Kidney glomerular epithelial cell (primary cell): ENCODE measurements around the gene MOB1B.

Source experiments
- DNase-seq: peaks from one replicate; lab custom pipeline; 2025; lab: John Stamatoyannopoulos, UW

The MOB1B gene

GRCh38 chr4:70914631-70915030 lies 12.5 kb downstream of the MOB1B start:
- no peak for DNase-seq

GRCh38 chr4:70915036-70915815 lies 13.1 kb downstream of the MOB1B start:
- DNase-seq = no peak

- DNase-seq = no peak
Measured at GRCh38 chr4:70915874-70916559, 13.8 kb downstream of the MOB1B start.

DNA sequence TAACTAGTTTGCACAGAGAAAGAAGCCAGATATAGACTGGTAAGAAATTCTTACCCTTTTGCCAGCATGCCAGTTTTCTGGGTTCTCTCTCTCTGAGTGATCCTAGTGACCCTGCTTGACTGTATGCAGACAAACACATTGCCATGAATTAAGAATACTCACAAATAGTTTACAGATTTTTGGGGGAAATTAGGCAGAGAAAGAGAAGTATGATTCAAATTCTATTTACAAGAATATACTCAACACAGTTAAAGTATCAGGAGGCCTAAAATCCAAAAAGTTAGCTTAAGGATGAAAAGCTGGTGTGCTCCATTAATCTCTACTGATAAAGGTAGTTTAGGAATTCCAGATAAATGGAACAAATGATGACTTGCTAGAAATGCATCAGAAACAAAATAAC lies 18.4 kb downstream of the MOB1B start:
- DNase-seq = no peak

DNA sequence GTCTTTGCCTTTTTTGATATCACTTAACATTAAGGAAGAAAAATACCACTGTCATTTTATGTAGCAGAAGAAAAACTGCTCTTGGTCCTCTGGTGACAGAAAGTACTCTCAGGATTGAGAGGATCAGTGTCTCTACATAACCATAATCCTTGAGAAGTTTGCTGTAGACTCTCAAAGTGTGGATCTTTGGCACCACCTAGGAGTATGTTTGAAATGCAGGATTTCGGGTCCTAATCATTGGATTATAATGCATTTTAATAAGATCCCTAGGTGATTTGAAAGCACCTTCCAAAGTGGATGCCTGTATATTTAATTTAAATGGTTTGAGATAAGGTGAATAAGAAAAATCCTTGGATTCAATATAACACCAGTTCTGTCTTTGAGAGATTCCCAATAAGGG lies 23.2 kb downstream of the MOB1B start:
- DNase-seq = no peak

GRCh38 chr4:70925899-70926635 lies 23.9 kb downstream of the MOB1B start:
- no peak for DNase-seq

DNA sequence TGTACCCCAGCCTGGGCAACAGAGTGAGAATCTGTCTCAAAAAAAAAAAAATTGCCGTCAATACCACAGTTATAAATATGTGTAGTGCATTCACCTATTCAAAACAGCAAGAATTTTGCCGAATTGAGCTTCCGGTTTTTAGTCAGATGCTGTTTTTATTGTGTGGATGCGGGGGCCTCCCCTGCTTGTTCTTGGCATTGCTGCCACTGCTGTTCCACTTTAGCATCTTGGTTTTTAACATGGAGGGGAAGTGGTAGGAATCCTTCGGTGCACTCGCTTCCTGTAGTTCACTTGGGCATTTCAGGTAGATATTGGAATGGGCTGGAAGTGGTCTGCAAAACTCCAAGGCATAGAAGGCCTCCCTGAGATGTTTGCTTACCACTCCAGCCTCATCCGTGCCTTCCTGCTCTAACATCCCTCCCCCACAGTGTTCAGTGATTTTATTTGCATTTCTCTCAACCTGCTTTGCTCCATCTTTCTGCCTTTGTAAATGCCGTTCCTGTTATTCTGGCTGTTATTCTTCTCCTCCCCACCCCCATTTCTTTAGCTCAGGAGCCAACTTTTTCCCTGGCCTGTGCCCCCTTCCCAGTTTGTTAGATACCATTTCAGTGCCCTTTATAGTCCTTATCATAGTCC lies 25.5 kb downstream of the MOB1B start:
- no peak for DNase-seq

GRCh38 chr4:70930530-70931256 lies 28.5 kb downstream of the MOB1B start:
- DNase-seq = no peak

DNA sequence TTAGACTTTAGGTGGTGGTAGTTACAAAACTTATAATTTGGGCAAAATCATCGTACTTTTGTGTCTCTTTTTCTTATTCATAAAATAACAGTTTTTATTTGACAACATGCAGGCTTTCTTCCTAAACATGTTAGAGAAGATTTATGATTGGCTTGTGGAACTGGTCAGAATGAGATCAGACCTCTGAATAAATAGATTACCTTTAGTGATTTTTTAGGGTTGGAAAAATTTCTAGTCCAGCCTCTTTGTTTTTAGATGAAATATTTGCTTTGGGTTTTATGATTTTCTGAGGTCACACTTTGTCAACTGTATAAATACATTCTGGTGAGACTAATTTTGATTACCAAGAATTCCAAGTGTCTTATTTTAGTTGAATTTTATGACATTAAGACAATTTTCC lies 29.2 kb downstream of the MOB1B start:
- DNase-seq = no peak

- DNase-seq = no peak
Measured at GRCh38 chr4:70932984-70933383, 30.8 kb downstream of the MOB1B start.

DNA sequence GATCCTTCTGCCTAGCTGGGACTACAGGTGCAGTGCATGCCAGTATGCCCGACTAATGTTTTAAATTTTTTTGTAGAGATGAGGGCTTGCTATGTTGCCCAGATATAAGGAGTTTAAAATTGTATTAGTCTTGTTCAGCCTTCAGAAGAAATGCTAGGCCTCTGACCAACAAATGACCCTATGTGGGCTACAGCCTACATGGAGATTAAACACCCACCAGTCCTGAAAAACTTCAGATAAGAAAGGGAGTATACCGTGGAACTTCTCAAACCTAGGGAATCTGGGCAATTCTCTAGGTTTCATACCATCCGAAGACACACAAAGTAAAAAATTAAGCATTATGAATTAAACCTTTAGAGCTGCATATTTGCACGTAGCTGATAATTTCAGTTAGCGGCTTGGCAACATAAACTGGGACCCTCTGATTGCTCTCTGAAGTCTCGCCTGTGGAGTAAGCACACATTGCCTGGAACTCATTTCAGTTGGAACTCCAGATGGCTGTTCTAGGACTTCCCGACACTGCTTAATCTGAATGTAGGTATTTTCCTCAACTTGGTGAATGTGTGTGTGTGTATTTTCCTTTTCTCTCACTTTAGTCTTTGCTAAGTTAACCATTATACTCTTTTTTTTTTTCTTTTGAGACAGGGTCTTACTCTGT lies 33.0 kb downstream of the MOB1B start:
- DNase-seq = no peak

DNA sequence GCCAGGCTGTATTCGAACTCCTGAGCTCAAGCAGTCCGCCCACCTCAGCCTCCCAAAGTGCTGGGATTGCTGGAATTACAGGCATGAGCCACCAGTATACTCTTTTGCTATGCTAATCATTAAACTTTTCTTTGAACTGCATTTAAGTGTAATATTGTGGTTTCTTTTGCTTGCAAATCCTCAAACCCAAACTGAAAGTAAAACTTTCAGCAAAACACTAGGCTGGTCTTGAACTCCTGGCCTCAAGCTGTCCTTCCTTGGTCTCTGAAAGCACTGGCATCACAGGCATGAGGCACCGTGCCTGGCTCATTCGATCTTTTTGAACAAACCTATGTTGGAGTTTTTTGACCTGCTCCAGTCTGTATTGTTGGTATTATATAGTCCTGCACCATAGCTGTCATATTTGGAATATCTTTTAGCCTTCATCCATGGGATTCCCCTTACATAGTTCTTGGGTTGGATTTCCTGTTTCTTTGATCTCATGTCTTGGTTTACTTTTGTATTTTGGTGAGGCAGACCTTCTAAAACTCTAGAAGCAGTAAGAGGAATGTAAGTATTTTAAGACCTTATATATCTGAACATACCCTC lies 34.1 kb downstream of the MOB1B start:
- DNase-seq = no peak

DNA sequence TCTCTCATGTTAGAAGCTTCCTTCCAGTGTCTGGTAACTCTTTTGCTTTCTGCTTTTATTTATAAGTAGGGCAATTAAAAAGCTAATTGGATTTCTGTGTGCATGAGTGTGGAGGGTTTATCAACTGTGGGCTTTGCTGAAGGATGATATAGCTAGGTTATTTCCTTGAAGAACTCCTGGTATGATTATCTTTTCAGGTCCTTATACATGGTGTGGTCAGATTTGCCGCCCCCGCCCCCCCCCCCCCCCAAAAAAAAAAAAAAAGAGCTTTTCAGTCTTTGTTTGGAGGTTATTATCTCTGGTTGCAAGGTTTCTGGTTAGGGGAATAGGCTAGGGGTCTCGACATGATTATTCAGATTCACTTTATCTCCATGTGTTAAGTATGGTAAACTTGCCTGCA lies 35.9 kb downstream of the MOB1B start:
- no peak for DNase-seq

DNA sequence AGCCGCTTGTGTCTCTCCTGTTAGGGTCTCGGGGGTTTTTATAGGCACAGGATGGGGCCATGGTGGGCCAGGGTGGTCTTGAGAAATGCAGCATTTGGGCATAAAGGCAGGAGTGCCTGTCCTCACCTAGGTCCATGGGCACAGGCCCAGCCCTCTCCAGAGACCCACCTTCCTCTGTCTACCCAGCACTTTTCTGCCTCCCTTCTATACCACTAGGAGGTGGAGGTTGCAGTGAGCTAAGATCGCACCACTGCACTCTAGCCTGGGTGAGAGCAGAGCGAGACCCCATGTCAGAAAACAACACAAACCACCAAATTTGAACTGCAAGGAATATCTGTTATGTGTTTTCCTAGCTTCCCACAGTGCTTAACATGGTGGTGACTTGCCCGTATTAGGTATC lies 38.0 kb downstream of the MOB1B start:
- no peak for DNase-seq

DNA sequence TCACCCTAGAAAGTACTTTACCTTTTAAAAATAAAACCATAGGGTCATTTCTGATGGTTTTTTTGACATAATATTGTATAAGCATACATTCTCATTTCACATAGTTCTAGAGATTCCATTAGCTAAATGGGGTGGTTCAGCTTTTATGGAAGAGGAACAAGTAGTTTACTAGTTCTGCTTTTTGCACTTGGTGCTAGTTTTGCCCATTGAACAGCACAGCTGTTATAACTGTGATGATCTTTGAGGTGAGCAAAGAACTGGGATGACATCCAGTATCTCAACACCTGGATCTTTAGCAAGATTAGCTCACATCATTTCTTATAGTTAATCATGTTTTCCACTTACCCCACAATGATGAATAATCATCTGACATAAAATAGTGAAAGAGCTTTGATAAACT lies 40.9 kb downstream of the MOB1B start:
- DNase-seq = no peak

DNA sequence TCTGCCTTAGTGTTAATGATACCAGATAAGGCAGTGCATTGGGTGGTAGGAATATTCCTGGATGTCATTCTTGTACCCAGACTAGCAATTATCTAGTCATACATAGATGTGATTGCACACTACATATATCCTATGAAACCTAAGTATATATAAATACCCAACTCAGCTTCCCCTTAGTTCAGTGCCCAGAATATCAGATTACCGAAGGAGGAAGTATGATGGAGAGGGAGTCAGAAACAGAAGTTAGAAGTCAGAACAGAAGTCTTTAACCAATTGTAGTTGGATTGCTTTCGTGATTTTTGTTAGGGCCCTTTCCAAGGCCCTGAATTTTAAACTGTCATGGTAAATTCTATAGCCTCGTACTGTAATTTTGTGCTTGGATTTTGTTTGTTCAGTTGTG lies 42.9 kb downstream of the MOB1B start:
- DNase-seq = no peak

- DNase-seq = peak; percentile 21
Measured at GRCh38 chr4:70945452-70946055, 43.4 kb downstream of the MOB1B start.

DNA sequence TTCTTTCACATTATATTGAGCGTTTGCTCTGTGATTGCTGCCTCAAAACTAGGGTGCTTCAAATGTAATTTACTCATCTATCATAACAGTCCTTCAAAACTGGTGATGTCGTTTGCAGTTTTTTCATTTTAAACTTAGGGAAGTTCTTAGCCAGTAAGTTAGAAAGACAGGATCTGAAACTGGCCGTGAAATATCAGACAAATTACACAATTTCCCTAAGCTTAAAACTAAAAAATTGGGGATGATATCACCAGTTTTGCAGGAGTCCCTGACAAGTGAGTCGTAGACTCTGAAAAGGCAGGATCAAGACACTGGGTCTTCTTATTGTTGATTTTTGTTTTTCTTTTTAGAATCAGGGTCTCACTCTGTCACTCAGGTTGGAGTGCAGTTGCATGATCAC lies 44.8 kb downstream of the MOB1B start:
- no peak for DNase-seq

DNA sequence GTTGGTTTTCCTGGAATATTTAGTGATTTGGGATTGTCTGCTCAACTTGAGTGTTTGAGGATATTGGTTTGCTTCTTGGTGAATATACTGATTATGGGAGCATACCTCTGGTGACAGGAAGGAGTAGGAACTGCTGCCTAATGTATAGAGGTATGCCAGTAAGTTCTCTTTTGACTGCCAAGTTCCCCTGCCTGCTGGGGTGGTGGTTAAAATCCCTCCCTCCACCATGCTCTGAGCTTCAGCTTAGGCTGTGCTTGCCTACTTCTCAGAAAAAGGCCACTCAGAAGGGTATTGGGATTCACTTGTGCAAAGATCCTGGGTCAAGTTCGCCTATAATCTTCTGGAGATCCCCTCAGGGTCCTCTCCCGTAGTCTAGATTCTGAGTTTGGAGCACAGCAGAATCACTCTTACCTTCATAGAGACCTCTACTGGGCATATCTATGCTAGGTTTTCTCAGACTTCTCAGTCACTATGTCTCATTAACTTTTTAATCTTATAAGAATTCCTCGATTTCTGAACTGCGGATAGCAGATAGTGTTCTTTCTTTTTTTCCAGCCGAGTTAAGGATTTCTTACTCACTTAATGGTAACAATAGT lies 46.6 kb downstream of the MOB1B start:
- DNase-seq = no peak

- DNase-seq = no peak
Measured at GRCh38 chr4:70954032-70954431, 51.9 kb downstream of the MOB1B start.
